ENCODE measurements around the gene GRIA4.

Gene GRIA4

DNA sequence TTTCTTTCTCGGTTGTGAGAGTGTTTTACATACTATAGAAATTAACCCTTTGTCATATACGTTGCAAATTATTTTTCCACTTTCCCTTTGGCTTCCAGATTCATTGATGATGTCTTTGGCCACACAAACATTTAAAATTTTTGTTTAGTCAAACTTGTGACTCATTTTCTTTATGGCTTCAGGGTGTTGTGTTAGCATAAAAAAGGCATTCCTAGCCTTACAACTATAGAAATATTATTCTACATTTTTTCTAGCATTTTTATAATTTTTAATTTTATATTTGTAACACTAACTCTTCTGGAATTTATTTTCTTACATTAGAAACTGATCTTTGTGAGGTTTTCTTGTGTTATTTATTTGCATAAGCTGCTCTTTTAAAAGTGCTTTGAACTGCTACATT lies 12.1 kb downstream of the GRIA4 start:
- no peaks in the 10 kb centered on the region for H3K9me2 ChIP-seq (replicated peaks; ENCODE audit: low read depth, low read length)
- TF ChIP-seq EZH2phosphoT487 (IDR thresholded peaks at IDR 0.05; ENCODE audit: borderline replicate concordance), result no peak
- TF ChIP-seq, protein P1, sequence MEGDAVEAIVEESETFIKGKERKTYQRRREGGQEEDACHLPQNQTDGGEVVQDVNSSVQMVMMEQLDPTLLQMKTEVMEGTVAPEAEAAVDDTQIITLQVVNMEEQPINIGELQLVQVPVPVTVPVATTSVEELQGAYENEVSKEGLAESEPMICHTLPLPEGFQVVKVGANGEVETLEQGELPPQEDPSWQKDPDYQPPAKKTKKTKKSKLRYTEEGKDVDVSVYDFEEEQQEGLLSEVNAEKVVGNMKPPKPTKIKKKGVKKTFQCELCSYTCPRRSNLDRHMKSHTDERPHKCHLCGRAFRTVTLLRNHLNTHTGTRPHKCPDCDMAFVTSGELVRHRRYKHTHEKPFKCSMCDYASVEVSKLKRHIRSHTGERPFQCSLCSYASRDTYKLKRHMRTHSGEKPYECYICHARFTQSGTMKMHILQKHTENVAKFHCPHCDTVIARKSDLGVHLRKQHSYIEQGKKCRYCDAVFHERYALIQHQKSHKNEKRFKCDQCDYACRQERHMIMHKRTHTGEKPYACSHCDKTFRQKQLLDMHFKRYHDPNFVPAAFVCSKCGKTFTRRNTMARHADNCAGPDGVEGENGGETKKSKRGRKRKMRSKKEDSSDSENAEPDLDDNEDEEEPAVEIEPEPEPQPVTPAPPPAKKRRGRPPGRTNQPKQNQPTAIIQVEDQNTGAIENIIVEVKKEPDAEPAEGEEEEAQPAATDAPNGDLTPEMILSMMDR (conservative IDR thresholded peaks at IDR 0.05; ENCODE audit: low read length), result no peak
- no peak overlapping the region for H3K4me2 ChIP-seq (ENCODE audit: low read depth, low read length, poor library complexity, severe bottlenecking)
- H3K36me3 ChIP-seq (ENCODE audit: insufficient read depth, low read length), result no peaks in the 10 kb centered on the region
- H4K20me1 ChIP-seq (ENCODE audit: insufficient read depth, low read length, poor library complexity, severe bottlenecking), result no peaks in the 10 kb centered on the region
- no peak overlapping the region for H3K9ac ChIP-seq (ENCODE audit: low read depth, low read length, poor library complexity, severe bottlenecking)
- H3K79me2 ChIP-seq (ENCODE audit: insufficient read depth, low read length), result no peaks in the 10 kb centered on the region
- no peak overlapping the region for H2AFZ ChIP-seq (ENCODE audit: low read length)
- no peaks in the 10 kb centered on the region for H3K4me1 ChIP-seq (ENCODE audit: insufficient read depth, low read length, poor library complexity, severe bottlenecking)
- no peak overlapping the region for H3K4me3 ChIP-seq (ENCODE audit: low read length, poor library complexity, severe bottlenecking)
- no peaks in the 10 kb centered on the region for H3K9me3 ChIP-seq (ENCODE audit: insufficient read depth, low read depth, low read length)
- H3F3A ChIP-seq (ENCODE audit: low read depth), result no peaks in the 10 kb centered on the region
- H3K27me3 ChIP-seq (ENCODE audit: insufficient read depth, low read length, poor library complexity, severe bottlenecking), result no peaks in the 10 kb centered on the region

DNA sequence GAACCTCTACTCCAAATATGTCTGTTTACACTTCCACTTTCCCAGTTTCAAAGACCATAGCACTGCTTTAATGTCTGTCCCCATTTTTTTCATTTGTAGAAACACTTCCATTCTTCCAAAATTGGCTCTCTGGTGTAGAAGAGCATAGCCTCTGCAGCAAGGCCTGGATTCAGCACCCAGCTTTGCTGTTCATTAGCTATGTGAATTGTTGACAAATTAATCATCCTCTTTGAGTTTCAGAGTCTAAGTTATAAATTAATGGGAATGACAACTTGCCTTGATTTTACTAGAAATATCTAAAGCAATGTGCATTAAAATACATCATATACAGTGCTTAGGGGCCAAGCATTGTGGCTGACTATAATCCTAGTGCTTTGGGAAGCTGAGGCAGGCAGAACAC lies 22.4 kb downstream of the GRIA4 start:
- H3K4me3 ChIP-seq (ENCODE audit: low read length, poor library complexity, severe bottlenecking), result no peak overlapping the region
- H3K27me3 ChIP-seq (ENCODE audit: insufficient read depth, low read length, poor library complexity, severe bottlenecking), result no peaks in the 10 kb centered on the region
- TF ChIP-seq, protein P1 (conservative IDR thresholded peaks at IDR 0.05; ENCODE audit: low read length), result no peak
- TF ChIP-seq EZH2phosphoT487 (IDR thresholded peaks at IDR 0.05; ENCODE audit: borderline replicate concordance), result no peak

GRCh38 chr11:105635466-105635865 lies 25.6 kb downstream of the GRIA4 start:
- Histone ChIP-seq H4K20me1 (ENCODE audit: insufficient read depth, low read length, poor library complexity, severe bottlenecking) (no peaks in the 10 kb centered on the region), H3K4me1 (ENCODE audit: insufficient read depth, low read length, poor library complexity, severe bottlenecking) (no peaks in the 10 kb centered on the region), H3K36me3 (ENCODE audit: insufficient read depth, low read length) (no peaks in the 10 kb centered on the region), H3F3A (ENCODE audit: low read depth) (no peaks in the 10 kb centered on the region), H3K9me2 (replicated peaks; ENCODE audit: low read depth, low read length) (no peaks in the 10 kb centered on the region), H3K9me3 (ENCODE audit: insufficient read depth, low read depth, low read length) (no peaks in the 10 kb centered on the region), H3K4me3 (ENCODE audit: low read length, poor library complexity, severe bottlenecking) (no peak overlapping the region), H2AFZ (ENCODE audit: low read length) (no peak overlapping the region), H3K27me3 (ENCODE audit: insufficient read depth, low read length, poor library complexity, severe bottlenecking) (no peaks in the 10 kb centered on the region), H3K4me2 (ENCODE audit: low read depth, low read length, poor library complexity, severe bottlenecking) (no peak overlapping the region), H3K9ac (ENCODE audit: low read depth, low read length, poor library complexity, severe bottlenecking) (no peak overlapping the region), H3K79me2 (ENCODE audit: insufficient read depth, low read length) (no peaks in the 10 kb centered on the region)
- no peak for TF ChIP-seq EZH2phosphoT487 (IDR thresholded peaks at IDR 0.05; ENCODE audit: borderline replicate concordance)
- TF ChIP-seq, protein P1 (conservative IDR thresholded peaks at IDR 0.05; ENCODE audit: low read length), result no peak

More for the DNA sequence above, 22.4 kb downstream of the GRIA4 start:
- H3K4me2 ChIP-seq (ENCODE audit: low read depth, low read length, poor library complexity, severe bottlenecking), result no peak overlapping the region
- H3K9ac ChIP-seq (ENCODE audit: low read depth, low read length, poor library complexity, severe bottlenecking), result no peak overlapping the region
- H4K20me1 ChIP-seq (ENCODE audit: insufficient read depth, low read length, poor library complexity, severe bottlenecking), result no peaks in the 10 kb centered on the region
- no peaks in the 10 kb centered on the region for H3F3A ChIP-seq (ENCODE audit: low read depth)
- H3K4me1 ChIP-seq (ENCODE audit: insufficient read depth, low read length, poor library complexity, severe bottlenecking), result no peaks in the 10 kb centered on the region
- no peaks in the 10 kb centered on the region for H3K9me3 ChIP-seq (ENCODE audit: insufficient read depth, low read depth, low read length)
- H3K36me3 ChIP-seq (ENCODE audit: insufficient read depth, low read length), result no peaks in the 10 kb centered on the region
- no peaks in the 10 kb centered on the region for H3K79me2 ChIP-seq (ENCODE audit: insufficient read depth, low read length)
- no peaks in the 10 kb centered on the region for H3K9me2 ChIP-seq (replicated peaks; ENCODE audit: low read depth, low read length)
- no peak overlapping the region for H2AFZ ChIP-seq (ENCODE audit: low read length)

Data from Loucy (cell line).